ENCODE measurements around the gene FLVCR2.

FLVCR2 gene

DNA sequence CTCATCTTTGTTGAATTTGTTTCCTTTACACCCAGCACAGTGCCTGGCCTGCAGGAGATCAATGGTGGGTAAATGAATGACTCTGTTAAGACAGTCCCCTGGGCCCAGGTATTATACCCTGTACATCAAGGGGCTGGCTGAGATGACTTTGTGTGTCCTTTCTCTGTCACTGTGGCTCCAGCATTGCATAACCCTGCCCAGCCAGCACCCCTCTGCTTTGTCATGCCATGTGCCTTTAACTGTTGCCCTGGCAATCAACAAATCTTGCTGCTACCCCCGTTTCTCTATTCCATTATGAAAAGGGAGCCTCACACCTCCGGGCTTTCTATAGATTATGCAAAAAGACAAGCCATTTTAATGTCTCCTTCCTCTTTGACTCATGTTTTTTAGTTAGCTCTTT is 7.6 kb upstream of the FLVCR2 start:
- no peak overlapping the region for H3K4me3 ChIP-seq (ENCODE audit: low read depth, low read length)
- TF ChIP-seq POLR2A (IDR thresholded peaks at IDR 0.05; ENCODE audit: extremely low read depth, insufficient read length) (no peak), MYC (IDR thresholded peaks at IDR 0.05; ENCODE audit: low read depth, low read length) (peak; percentile 76)
- TF ChIP-seq, protein P1, sequence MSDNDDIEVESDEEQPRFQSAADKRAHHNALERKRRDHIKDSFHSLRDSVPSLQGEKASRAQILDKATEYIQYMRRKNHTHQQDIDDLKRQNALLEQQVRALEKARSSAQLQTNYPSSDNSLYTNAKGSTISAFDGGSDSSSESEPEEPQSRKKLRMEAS (IDR thresholded peaks at IDR 0.05; ENCODE audit: low read depth, low read length), result peak; percentile 77
- TF ChIP-seq, protein P2, sequence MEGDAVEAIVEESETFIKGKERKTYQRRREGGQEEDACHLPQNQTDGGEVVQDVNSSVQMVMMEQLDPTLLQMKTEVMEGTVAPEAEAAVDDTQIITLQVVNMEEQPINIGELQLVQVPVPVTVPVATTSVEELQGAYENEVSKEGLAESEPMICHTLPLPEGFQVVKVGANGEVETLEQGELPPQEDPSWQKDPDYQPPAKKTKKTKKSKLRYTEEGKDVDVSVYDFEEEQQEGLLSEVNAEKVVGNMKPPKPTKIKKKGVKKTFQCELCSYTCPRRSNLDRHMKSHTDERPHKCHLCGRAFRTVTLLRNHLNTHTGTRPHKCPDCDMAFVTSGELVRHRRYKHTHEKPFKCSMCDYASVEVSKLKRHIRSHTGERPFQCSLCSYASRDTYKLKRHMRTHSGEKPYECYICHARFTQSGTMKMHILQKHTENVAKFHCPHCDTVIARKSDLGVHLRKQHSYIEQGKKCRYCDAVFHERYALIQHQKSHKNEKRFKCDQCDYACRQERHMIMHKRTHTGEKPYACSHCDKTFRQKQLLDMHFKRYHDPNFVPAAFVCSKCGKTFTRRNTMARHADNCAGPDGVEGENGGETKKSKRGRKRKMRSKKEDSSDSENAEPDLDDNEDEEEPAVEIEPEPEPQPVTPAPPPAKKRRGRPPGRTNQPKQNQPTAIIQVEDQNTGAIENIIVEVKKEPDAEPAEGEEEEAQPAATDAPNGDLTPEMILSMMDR (IDR thresholded peaks at IDR 0.05; ENCODE audit: low read depth, low read length), result no peak
- peak; percentile 58 for DNase-seq (ENCODE audit: low read depth)

DNA sequence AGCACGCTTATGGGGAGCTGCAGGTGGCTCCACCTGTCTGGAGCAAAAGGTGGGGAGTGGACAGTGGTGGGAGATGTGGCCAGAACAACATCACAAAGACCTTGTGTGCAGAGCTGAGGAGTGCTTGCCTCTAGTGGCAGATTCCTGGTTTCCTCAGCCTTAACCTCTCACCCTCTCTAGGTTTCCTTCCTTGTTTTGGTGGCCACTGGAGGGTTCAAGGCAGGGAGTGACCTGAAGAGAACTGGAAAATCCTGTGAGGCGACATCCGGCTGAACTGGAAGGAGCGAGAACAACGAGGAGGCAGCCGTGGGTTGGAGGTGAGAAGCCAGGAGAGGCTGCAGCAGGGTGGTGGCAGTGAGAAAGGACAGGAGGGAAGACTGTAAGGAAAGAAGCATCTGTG is 6.3 kb upstream of the FLVCR2 start:
- no peak for DNase-seq (ENCODE audit: low read depth)
- H3K4me3 ChIP-seq (ENCODE audit: low read depth, low read length), result no peak overlapping the region
- no peak for TF ChIP-seq POLR2A (IDR thresholded peaks at IDR 0.05; ENCODE audit: extremely low read depth, insufficient read length)
- TF ChIP-seq, protein P2 (IDR thresholded peaks at IDR 0.05; ENCODE audit: low read depth, low read length), result no peak
- TF ChIP-seq MYC (IDR thresholded peaks at IDR 0.05; ENCODE audit: low read depth, low read length), result no peak
- TF ChIP-seq, protein P1 (IDR thresholded peaks at IDR 0.05; ENCODE audit: low read depth, low read length), result no peak

DNA sequence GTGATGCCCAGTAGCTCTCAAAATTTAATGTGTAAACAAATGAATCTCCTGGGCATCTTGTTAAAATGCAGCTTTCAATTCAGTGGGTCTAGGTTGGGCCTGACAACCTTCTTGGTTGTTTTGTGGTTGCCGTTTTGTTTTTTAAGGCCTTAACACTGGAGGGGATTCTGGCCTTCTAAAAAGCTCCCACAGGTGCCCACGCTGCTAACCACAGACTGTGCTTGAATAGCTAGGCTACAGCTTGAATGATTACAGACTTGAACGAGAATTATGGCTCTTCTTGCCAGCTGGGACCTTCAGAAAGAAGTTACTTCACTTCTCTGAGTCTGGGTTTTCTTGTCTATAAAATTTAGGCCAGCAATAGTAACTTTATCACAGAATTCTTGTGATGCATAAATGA is 1.3 kb upstream of the FLVCR2 start:
- no peak overlapping the region for H3K4me3 ChIP-seq (ENCODE audit: low read depth, low read length)
- TF ChIP-seq POLR2A (IDR thresholded peaks at IDR 0.05; ENCODE audit: extremely low read depth, insufficient read length), result no peak
- no peak for TF ChIP-seq MYC (IDR thresholded peaks at IDR 0.05; ENCODE audit: low read depth, low read length)
- TF ChIP-seq, protein P2 (IDR thresholded peaks at IDR 0.05; ENCODE audit: low read depth, low read length), result no peak
- TF ChIP-seq, protein P1 (IDR thresholded peaks at IDR 0.05; ENCODE audit: low read depth, low read length), result no peak

DNA sequence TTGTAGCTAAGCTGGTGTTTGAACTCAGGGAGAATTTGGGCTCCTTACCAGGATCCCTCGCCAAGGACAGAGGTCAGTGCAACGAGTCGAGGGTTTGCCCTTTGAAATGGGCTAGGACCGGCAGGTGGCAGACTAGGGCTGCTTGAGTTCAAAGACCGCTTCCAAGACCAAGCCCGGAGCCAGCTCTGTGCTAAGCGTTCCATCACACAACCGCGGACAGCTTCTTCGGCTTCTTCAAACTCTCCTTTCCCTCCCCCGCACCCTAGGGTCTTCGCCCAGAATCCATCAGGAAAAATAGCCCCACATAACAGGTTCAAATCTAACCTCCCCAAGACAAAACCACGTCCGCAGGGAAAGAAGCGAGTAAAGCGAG is 705 bp upstream of the FLVCR2 start:
- no peak for TF ChIP-seq MYC (IDR thresholded peaks at IDR 0.05; ENCODE audit: low read depth, low read length)
- TF ChIP-seq, protein P2 (IDR thresholded peaks at IDR 0.05; ENCODE audit: low read depth, low read length), result peak; percentile 66
- peak overlapping the region; percentile 58 for H3K4me3 ChIP-seq (ENCODE audit: low read depth, low read length)
- DNase-seq (ENCODE audit: low read depth), result peak; percentile 90

More for the DNA sequence above, 1.3 kb upstream of the FLVCR2 start:
- DNase-seq (ENCODE audit: low read depth), result no peak

DNA sequence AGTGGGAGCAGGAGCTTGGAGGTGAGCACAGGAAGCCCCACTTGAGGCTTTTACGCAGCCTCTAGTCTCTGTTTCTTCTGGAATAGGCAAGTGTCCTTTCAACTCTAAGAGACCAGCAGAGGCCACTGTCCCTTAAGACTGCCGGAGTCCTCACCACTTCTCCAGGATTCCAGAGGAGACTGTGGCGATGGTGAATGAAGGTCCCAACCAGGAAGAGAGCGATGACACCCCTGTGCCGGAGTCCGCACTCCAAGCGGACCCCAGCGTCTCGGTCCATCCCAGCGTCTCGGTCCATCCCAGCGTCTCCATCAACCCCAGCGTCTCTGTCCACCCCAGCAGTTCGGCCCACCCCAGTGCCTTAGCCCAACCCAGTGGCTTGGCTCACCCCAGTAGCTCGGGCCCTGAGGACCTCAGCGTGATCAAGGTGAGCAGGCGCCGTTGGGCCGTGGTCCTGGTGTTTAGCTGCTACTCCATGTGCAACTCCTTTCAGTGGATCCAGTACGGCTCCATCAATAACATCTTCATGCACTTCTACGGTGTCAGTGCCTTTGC is 442 bp downstream of the FLVCR2 start:
- TF ChIP-seq, protein P2 (IDR thresholded peaks at IDR 0.05; ENCODE audit: low read depth, low read length), result no peak
- TF ChIP-seq, protein P1 (IDR thresholded peaks at IDR 0.05; ENCODE audit: low read depth, low read length), result no peak
- TF ChIP-seq MYC (IDR thresholded peaks at IDR 0.05; ENCODE audit: low read depth, low read length), result no peak
- no peak for TF ChIP-seq POLR2A (IDR thresholded peaks at IDR 0.05; ENCODE audit: extremely low read depth, insufficient read length)
- peak overlapping the region; percentile 64 for H3K4me3 ChIP-seq (ENCODE audit: low read depth, low read length)
- DNase-seq (ENCODE audit: low read depth), result no peak
